IPS-18c (cell line): ENCODE measurements around the gene ABCB6.

Experiments used
- H3K4me3 ChIP-seq: 2 replicates; pipeline ENCODE4 v1.7.0; 2013; ENCODE audit warnings: low read depth, mild to moderate bottlenecking, low read length, moderate library complexity; ENCODE audit not compliant: insufficient read depth
- H3K9me3 ChIP-seq: one replicate; pipeline ENCODE4 v1.6.1; 2013; ENCODE audit warnings: mild to moderate bottlenecking, low read length, moderate library complexity; ENCODE audit not compliant: control insufficient read depth, insufficient read depth

The ABCB6 gene

GRCh38 chr2:219248845-219249202, 30.1 kb upstream of the ABCB6 start:
- no peak overlapping the region for H3K4me3 ChIP-seq

GRCh38 chr2:219247678-219248642, 29.2 kb upstream of the ABCB6 start:
- Histone ChIP-seq H3K9me3 (no peaks in the 10 kb centered on the region), H3K4me3 (no peak overlapping the region)

More at GRCh38 chr2:219248845-219249202, 30.1 kb upstream of the ABCB6 start:
- no peaks in the 10 kb centered on the region for H3K9me3 ChIP-seq

GRCh38 chr2:219246559-219246958, 27.8 kb upstream of the ABCB6 start:
- Histone ChIP-seq H3K9me3 (no peaks in the 10 kb centered on the region), H3K4me3 (no peak overlapping the region)

GRCh38 chr2:219245899-219246230, 27.1 kb upstream of the ABCB6 start:
- Histone ChIP-seq H3K4me3 (peak overlapping the region; percentile 85), H3K9me3 (no peaks in the 10 kb centered on the region)

- peak within 1 kb of the TSS; percentile 85 for H3K4me3 ChIP-seq
- H3K9me3 ChIP-seq = no peaks in the 10 kb centered on the region
Observed at GRCh38 chr2:219245148-219245898, 26.6 kb upstream of the ABCB6 start, which contains the start of the genes GLB1L and STK16. TSS of gene GLB1L (minus strand) at chr2:219245444. CDS start at chr2:219243573, 1,871 bp downstream. TSS of gene STK16 (plus strand) at chr2:219245479. CDS start at chr2:219246000, 521 bp downstream.

GRCh38 chr2:219244789-219245147, 26.0 kb upstream of the ABCB6 start:
- Histone ChIP-seq H3K4me3 (peak overlapping the region; percentile 85), H3K9me3 (no peaks in the 10 kb centered on the region)

- Histone ChIP-seq H3K4me3 (no peak overlapping the region), H3K9me3 (no peaks in the 10 kb centered on the region)
Observed at GRCh38 chr2:219243291-219243761, 24.6 kb upstream of the ABCB6 start.

GRCh38 chr2:219234331-219234730, 15.6 kb upstream of the ABCB6 start:
- no peak overlapping the region for H3K4me3 ChIP-seq
- H3K9me3 ChIP-seq = peaks cover 2% of the 10 kb centered on the region

- H3K4me3 ChIP-seq = peak overlapping the region; percentile 88
- H3K9me3 ChIP-seq = no peaks in the 10 kb centered on the region
Observed at GRCh38 chr2:219230059-219230540, 11.3 kb upstream of the ABCB6 start.

- no peaks in the 10 kb centered on the region for H3K9me3 ChIP-seq
- H3K4me3 ChIP-seq = peak within 1 kb of the TSS; percentile 88
Observed at GRCh38 chr2:219229305-219230058, 10.7 kb upstream of the ABCB6 start, which contains the start of the genes ANKZF1 and ATG9A. TSS of gene ANKZF1 (plus strand) at chr2:219229806. CDS start at chr2:219230258, 452 bp downstream. TSS of gene ATG9A (minus strand) at chr2:219229636. CDS start at chr2:219228024, 1,612 bp downstream.

GRCh38 chr2:219228911-219229304, 10.2 kb upstream of the ABCB6 start:
- Histone ChIP-seq H3K9me3 (no peaks in the 10 kb centered on the region), H3K4me3 (peak overlapping the region; percentile 88)

- H3K9me3 ChIP-seq = no peaks in the 10 kb centered on the region
- peak overlapping the region; percentile 88 for H3K4me3 ChIP-seq
Observed at GRCh38 chr2:219228041-219228910, 9.5 kb upstream of the ABCB6 start.

GRCh38 chr2:219225350-219225749, 6.6 kb upstream of the ABCB6 start:
- Histone ChIP-seq H3K9me3 (no peaks in the 10 kb centered on the region), H3K4me3 (no peak overlapping the region)

GRCh38 chr2:219223831-219224610, 5.3 kb upstream of the ABCB6 start:
- H3K9me3 ChIP-seq = no peaks in the 10 kb centered on the region
- H3K4me3 ChIP-seq = no peak overlapping the region

- Histone ChIP-seq H3K4me3 (no peak overlapping the region), H3K9me3 (no peaks in the 10 kb centered on the region)
Observed at GRCh38 chr2:219221957-219222518, 3.3 kb upstream of the ABCB6 start.
